Breast epithelium (tissue), 4 donors: ENCODE results near the gene MAP7. TPM values are rescaled to one million over a fixed set of nuclear protein-coding genes. Genes with fewer than 3 reads are reported as not detected.

Source experiments
- DNase-seq, 2 donors: peaks; one replicate each; pipeline ENCODE4 v3.0.0-alpha.2; 2019; ENCODE audit warnings: low spot score in 2 of 2
- H3K27ac ChIP-seq, 2 donors: fragments of 200-600 bp; sonication (generic) in 1 of 2; one replicate each; pipeline ENCODE4 v1.5.1; 2016 to 2019; ENCODE audit warnings: mild to moderate bottlenecking in 1 of 2
- H3K27me3 ChIP-seq, 2 donors: fragments of 200-600 bp; sonication (generic) in 1 of 2; one replicate each; pipeline versions ENCODE4 v1.5.1 to v1.6.0; 2017 to 2019; ENCODE audit warnings: control low read depth in 1 of 2, mild to moderate bottlenecking in 1 of 2
- H3K36me3 ChIP-seq: fragments of 200-600 bp; one replicate; pipeline ENCODE4 v1.5.1; 2019
- H3K4me1 ChIP-seq, 2 donors: fragments of 200-600 bp; sonication (generic); one replicate each; pipeline ENCODE4 v1.5.1; 2016 to 2019; ENCODE audit warnings: control low read depth in 1 of 2
- H3K4me3 ChIP-seq, 3 donors: fragments of 200-600 bp; sonication (generic); 1 replicate in 2 of 3; 2 replicates in 1 of 3; pipeline ENCODE4 v1.5.1; 2016 to 2019; ENCODE audit warnings: mild to moderate bottlenecking in 3 of 3, moderate library complexity in 2 of 3
- H3K9me3 ChIP-seq, 2 donors: fragments of 200-600 bp; sonication (generic) in 1 of 2; one replicate each; pipeline ENCODE4 v1.5.1; 2016 to 2019; ENCODE audit warnings: control low read depth in 1 of 2
- CTCF ChIP-seq, 3 donors: fragments of 450-650 bp; IDR thresholded peaks; one replicate each; pipeline ENCODE4 v1.5.1; 2016 to 2017; ENCODE audit warnings: antibody characterized with exemption in 3 of 3, mild to moderate bottlenecking in 3 of 3, moderate library complexity in 3 of 3
- POLR2A ChIP-seq: fragments of 450-650 bp; IDR thresholded peaks from one replicate; pipeline ENCODE4 v1.6.1; 2016; ENCODE audit warnings: antibody characterized with exemption, mild to moderate bottlenecking, moderate library complexity
- POLR2AphosphoS5 ChIP-seq, 3 donors: sonication (generic); formaldehyde crosslinking; IDR thresholded peaks; one replicate each; pipeline ENCODE4 v1.6.1; 2017; ENCODE audit warnings: antibody characterized with exemption in 3 of 3
- intact Hi-C: fragments of 100-400 bp; cut with DNase I; formaldehyde crosslinking; loops from one replicate; pipeline ENCODE4 v1.15.1; 2023; ENCODE audit warnings: low total_unique reads
- total RNA-seq, 3 donors: library from RNA; depleted of rRNA; stranded (reverse); fragments of >200 nt; gene quantifications; one replicate each; pipeline ENCODE4 v1.1.0, GENCODE V29; 2016

The MAP7 gene
- total RNA-seq, 3 donors from 2014 or later: 14.2 to 42.4 (median 16.4) TPM

- no peak overlapping the region for H3K4me3 ChIP-seq
- no peaks in the 10 kb centered on the region for H3K9me3 ChIP-seq
- no peak overlapping the region for H3K27ac ChIP-seq
- TF ChIP-seq POLR2AphosphoS5 (IDR thresholded peaks at IDR 0.05) (no peak), POLR2A (no peak), CTCF (IDR thresholded peaks at IDR 0.05) (no peak)
- H3K36me3 ChIP-seq: no peaks in the 10 kb centered on the region
- DNase-seq: no peak
- intact Hi-C loops: no loop called here
- no peaks in the 10 kb centered on the region for H3K4me1 ChIP-seq
- H3K27me3 ChIP-seq: no peaks in the 10 kb centered on the region
Measured at GRCh38 chr6:136337121-136337520, 213.1 kb downstream of the MAP7 start.

GRCh38 chr6:136335736-136336363 is 214.4 kb downstream of the MAP7 start:
- Histone ChIP-seq H3K4me1 (no peaks in the 10 kb centered on the region), H3K27ac (no peak overlapping the region), H3K9me3 (no peaks in the 10 kb centered on the region), H3K36me3 (no peaks in the 10 kb centered on the region), H3K27me3 (no peaks in the 10 kb centered on the region), H3K4me3 (no peak overlapping the region)
- TF ChIP-seq POLR2A (no peak), CTCF (IDR thresholded peaks at IDR 0.05) (no peak), POLR2AphosphoS5 (IDR thresholded peaks at IDR 0.05) (no peak)
- DNase-seq: no peak
- intact Hi-C loops: no loop called here

- no peak overlapping the region for H3K27ac ChIP-seq
- H3K36me3 ChIP-seq: no peaks in the 10 kb centered on the region
- no peak for DNase-seq
- H3K9me3 ChIP-seq: no peaks in the 10 kb centered on the region
- no peaks in the 10 kb centered on the region for H3K4me1 ChIP-seq
- intact Hi-C loops: no loop called here
- no peak overlapping the region for H3K4me3 ChIP-seq
- TF ChIP-seq CTCF (IDR thresholded peaks at IDR 0.05) (no peak), POLR2AphosphoS5 (IDR thresholded peaks at IDR 0.05) (no peak), POLR2A (no peak)
- no peaks in the 10 kb centered on the region for H3K27me3 ChIP-seq
Measured at GRCh38 chr6:136334853-136335252, 215.4 kb downstream of the MAP7 start.

- no peak for DNase-seq
- intact Hi-C loops: no loop called here
Measured at GRCh38 chr6:136334465-136334846, 215.8 kb downstream of the MAP7 start.

More at GRCh38 chr6:136334465-136334846, 215.8 kb downstream of the MAP7 start:
- TF ChIP-seq POLR2A (no peak), CTCF (IDR thresholded peaks at IDR 0.05) (no peak), POLR2AphosphoS5 (IDR thresholded peaks at IDR 0.05) (no peak)
- no peaks in the 10 kb centered on the region for H3K9me3 ChIP-seq
- no peak overlapping the region for H3K4me3 ChIP-seq
- no peak overlapping the region for H3K27ac ChIP-seq
- H3K27me3 ChIP-seq: no peaks in the 10 kb centered on the region
- no peaks in the 10 kb centered on the region for H3K36me3 ChIP-seq
- H3K4me1 ChIP-seq: no peaks in the 10 kb centered on the region
